SW480 (cell line): Measurements from ENCODE around the gene GINS2.

Experiments used
- DNase-seq: peaks from one replicate; pipeline ENCODE4 v3.0.0-alpha.2; 2016; ENCODE audit warnings: low spot score

Gene GINS2

GRCh38 chr16:85654251-85655095, 34.3 kb downstream of the GINS2 start:
- no peak for DNase-seq

- no peak for DNase-seq
These were observed 35.4 kb downstream of the GINS2 start for GRCh38 chr16:85653290-85653891.

- no peak for DNase-seq
These were observed 36.1 kb downstream of the GINS2 start for GRCh38 chr16:85652431-85653221.

GRCh38 chr16:85651629-85652430, 36.9 kb downstream of the GINS2 start:
- no peak for DNase-seq

GRCh38 chr16:85650844-85651628, 37.7 kb downstream of the GINS2 start:
- DNase-seq, result peak; percentile 46

- no peak for DNase-seq
These were observed 38.5 kb downstream of the GINS2 start for GRCh38 chr16:85650135-85650843.

GRCh38 chr16:85649411-85650134, 39.2 kb downstream of the GINS2 start:
- DNase-seq, result no peak

GRCh38 chr16:85648805-85649204, 39.9 kb downstream of the GINS2 start:
- no peak for DNase-seq

- no peak for DNase-seq
These were observed 40.6 kb downstream of the GINS2 start for GRCh38 chr16:85648070-85648714.

- DNase-seq, result no peak
These were observed 41.8 kb downstream of the GINS2 start for GRCh38 chr16:85646976-85647375.

- DNase-seq, result no peak
These were observed 42.3 kb downstream of the GINS2 start for GRCh38 chr16:85646358-85646907.

- peak; percentile 94 for DNase-seq
These were observed 43.6 kb downstream of the GINS2 start for GRCh38 chr16:85645021-85645589.

- no peak for DNase-seq
These were observed 44.6 kb downstream of the GINS2 start for GRCh38 chr16:85644093-85644712.

- no peak for DNase-seq
These were observed 45.1 kb downstream of the GINS2 start for GRCh38 chr16:85643631-85644030.

GRCh38 chr16:85642762-85643358, 45.9 kb downstream of the GINS2 start:
- DNase-seq, result no peak

- DNase-seq, result peak; percentile 60
These were observed 47.0 kb downstream of the GINS2 start for GRCh38 chr16:85641776-85642176.

- DNase-seq, result no peak
These were observed 47.4 kb downstream of the GINS2 start for GRCh38 chr16:85641305-85641704.

GRCh38 chr16:85640585-85640984, 48.2 kb downstream of the GINS2 start:
- no peak for DNase-seq
